GM12878 (cell line): Measurements from ENCODE around the gene RRAS. TPM values are rescaled to one million over a fixed set of nuclear protein-coding genes. Genes with fewer than 3 reads are reported as not detected.

Experiments
- BCLAF1 ChIP-seq: fragments of 450-650 bp; IDR thresholded peaks from 2 replicates; pipeline ENCODE4 v1.6.1; 2017; ENCODE audit warnings: antibody characterized with exemption, mild to moderate bottlenecking, moderate library complexity
- CTCF ChIP-seq, 3 experiments: IDR thresholded peaks in 2 of 3; conservative IDR thresholded peaks in 1 of 3; 2 replicates each; pipeline ENCODE4 v1.5.1; 2011; ENCODE audit warnings: low read depth in 3 of 3, low read length in 3 of 3, mild to moderate bottlenecking in 3 of 3, control low read depth in 2 of 3, moderate library complexity in 2 of 3, inconsistent platforms in 1 of 3, mixed read lengths in 1 of 3; ENCODE audit not compliant: control insufficient read depth in 2 of 3, insufficient read depth in 1 of 3; ENCODE audit errors: extremely low read depth in 1 of 3
- IRF4 ChIP-seq: IDR thresholded peaks from 2 replicates; pipeline ENCODE4 v1.6.1; 2011; ENCODE audit warnings: low read depth, low read length
- MEF2A ChIP-seq: IDR thresholded peaks from 2 replicates; pipeline ENCODE4 v1.6.1; 2011; ENCODE audit warnings: low read depth, mild to moderate bottlenecking, low read length, moderate library complexity; ENCODE audit not compliant: insufficient read depth
- NR2F1 ChIP-seq: fragments of 450-650 bp; conservative IDR thresholded peaks from 2 replicates; pipeline ENCODE4 v1.6.1; 2017; ENCODE audit warnings: mild to moderate bottlenecking
- PKNOX1 ChIP-seq: fragments of 450-650 bp; IDR thresholded peaks from 2 replicates; pipeline ENCODE4 v1.6.1; 2016; ENCODE audit warnings: mild to moderate bottlenecking
- POLR2A ChIP-seq: IDR thresholded peaks from 2 replicates; pipeline ENCODE4 v1.6.1; 2011; ENCODE audit warnings: low read depth, mild to moderate bottlenecking, low read length
- POLR2AphosphoS2 ChIP-seq: IDR thresholded peaks from 2 replicates; pipeline ENCODE4 v1.6.1; 2011; ENCODE audit warnings: low read depth, mild to moderate bottlenecking, low read length, improper control_type of control experiment, moderate library complexity
- REST ChIP-seq: IDR thresholded peaks from 2 replicates; pipeline ENCODE4 v1.6.1; 2012; ENCODE audit warnings: mild to moderate bottlenecking, low read depth, low read length
- RUNX3 ChIP-seq: IDR thresholded peaks from 2 replicates; pipeline ENCODE4 v1.6.1; 2012; ENCODE audit warnings: low read length, inconsistent platforms
- SPI1 ChIP-seq: IDR thresholded peaks from 2 replicates; pipeline ENCODE4 v1.6.1; 2011; ENCODE audit warnings: low read depth, mild to moderate bottlenecking, low read length, moderate library complexity, borderline replicate concordance; ENCODE audit not compliant: insufficient read depth
- TCF3 ChIP-seq: IDR thresholded peaks from 2 replicates; pipeline ENCODE4 v1.6.1; 2012; ENCODE audit warnings: low read depth, mild to moderate bottlenecking, low read length, borderline replicate concordance; ENCODE audit not compliant: insufficient read depth
- YY1 ChIP-seq: IDR thresholded peaks from 2 replicates; pipeline ENCODE4 v1.6.1; 2011; ENCODE audit warnings: low read depth, mild to moderate bottlenecking, low read length
- ZNF207 ChIP-seq: fragments of 450-650 bp; IDR thresholded peaks from 2 replicates; pipeline ENCODE4 v1.6.1; 2014; ENCODE audit warnings: antibody characterized with exemption, mild to moderate bottlenecking, borderline replicate concordance
- polyA plus RNA-seq, 11 experiments: library from polyadenylated mRNA; depleted of rRNA in 4 of 11; unstranded in 6 of 11; stranded (reverse) in 5 of 11; fragments of >200 nt; fragmentation: Nextera tagmentation in 4 of 11; fragmentation: Illumina TruSeq in 1 of 11; extraction: Ambion mirVana in 4 of 11; extraction: Trizol in 1 of 11; gene quantifications; 1 replicate in 1 of 11; 2 replicates in 10 of 11; pipeline versions ENCODE4 v1.2.1 to v1.2.3, GENCODE V29; 2011 to 2016; ENCODE audit warnings: inconsistent platforms in 2 of 11, missing spikeins in 2 of 11, low read depth in 1 of 11
- total RNA-seq, 4 experiments: library from RNA; depleted of rRNA in 3 of 4; stranded (reverse); fragments of >200 nt in 3 of 4; fragmentation: Illumina TruSeq in 1 of 4; extraction: Trizol in 1 of 4; gene quantifications; 2 replicates each; pipeline versions ENCODE4 v1.2.1 to v1.2.3, GENCODE V29; 2013 to 2021

RRAS gene
- total and polyA plus RNA-seq, 10 of the 15 experiments (the other 5 are each of a cell fraction or from before 2014, with no cell fraction given): 0.24 to 5.8 (median 1.8) TPM

GRCh38 chr19:49664171-49665035 lies 24.5 kb upstream of the RRAS start (continued):
- TF ChIP-seq REST (no peak), NR2F1 (0 out of 2 replicates have a peak, but pooled peaks have one; percentile 14), TCF3 (no peak), PKNOX1 (peak; percentile 41; the same call in 1 of the 2 replicates), CTCF (IDR thresholded peaks at IDR 0.05 in 2 of 3, conservative IDR thresholded peaks at IDR 0.05 in 1 of 3; ENCODE audit: control insufficient read depth in 2 of 3, extremely low read depth in 1 of 3, insufficient read depth in 1 of 3, low read depth in 3 of 3, low read length in 3 of 3) (0 out of 6 replicates have a peak, but pooled peaks of 1 of the 3 experiments have one; percentile 5), MEF2A (no peak), YY1 (0 out of 2 replicates have a peak, but pooled peaks have one; percentile 6), ZNF207 (no peak), RUNX3 (no peak), POLR2A (peak; percentile 79), BCLAF1 (no peak), IRF4 (no peak), POLR2AphosphoS2 (no peak; the same call in 1 of the 2 replicates), SPI1 (no peak)
